SKM-1 (cell line): ENCODE results near the gene WDR18.
"Not testable (repeated sequence)": the region's sequence is repeated elsewhere in the genome, so short reads cannot be mapped to it uniquely, and the experiment has no call there.

Source experiments
- DNase-seq: peaks from one replicate; lab custom pipeline; 2025; ENCODE audit not compliant: unreplicated experiment; lab: John Stamatoyannopoulos, UW

The WDR18 gene

DNA sequence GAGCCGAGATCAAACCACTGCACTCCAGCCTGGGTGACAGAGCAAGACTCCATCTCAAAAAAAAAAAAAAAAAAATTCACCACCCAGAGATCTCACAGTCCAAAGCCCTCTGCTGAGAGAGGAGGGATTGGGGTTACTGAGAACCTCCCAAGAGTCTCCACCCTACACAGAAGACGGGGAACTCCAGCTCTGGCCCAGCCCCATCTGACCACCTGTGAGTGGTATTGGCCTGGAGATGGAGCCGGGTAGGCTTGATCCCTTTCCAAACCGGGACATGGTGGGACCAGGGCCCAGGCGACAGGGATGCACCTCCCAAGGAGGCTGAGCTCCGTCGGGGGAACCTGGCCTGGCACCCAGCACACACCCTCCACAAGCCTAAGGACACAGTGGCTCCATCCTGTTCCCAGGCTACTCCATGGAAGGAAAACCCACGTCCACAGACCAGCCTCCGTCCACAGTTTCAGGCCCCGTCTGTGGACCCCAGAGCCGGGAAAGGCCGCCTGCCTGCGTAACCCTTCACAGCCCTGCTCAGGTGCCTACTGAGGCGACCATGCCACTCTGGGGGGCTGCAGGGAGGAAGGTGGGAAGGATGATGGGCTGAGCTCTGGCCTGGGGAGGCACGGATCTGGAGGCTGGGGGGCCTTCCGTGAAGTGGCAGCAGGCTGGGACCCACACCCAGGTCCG lies 34.9 kb downstream of the WDR18 start:
- no peak for DNase-seq

DNA sequence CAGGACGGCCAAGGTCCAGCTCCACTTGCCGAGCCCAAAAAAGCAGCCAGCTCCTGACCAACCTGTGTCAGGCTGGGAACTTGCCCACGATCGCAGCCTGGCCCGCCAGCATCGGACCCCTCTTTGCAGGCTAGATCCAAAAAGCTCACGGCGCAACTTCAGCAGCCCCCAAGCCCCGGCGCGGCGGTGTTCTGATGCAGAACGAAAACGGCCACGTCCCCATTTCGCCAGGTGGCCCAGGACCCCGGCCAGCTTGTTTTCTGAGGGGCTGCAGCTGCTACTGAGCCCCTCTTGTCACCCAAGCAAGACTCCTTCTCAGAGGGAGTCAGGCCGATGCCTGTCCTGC lies 35.4 kb downstream of the WDR18 start:
- no peak for DNase-seq

DNA sequence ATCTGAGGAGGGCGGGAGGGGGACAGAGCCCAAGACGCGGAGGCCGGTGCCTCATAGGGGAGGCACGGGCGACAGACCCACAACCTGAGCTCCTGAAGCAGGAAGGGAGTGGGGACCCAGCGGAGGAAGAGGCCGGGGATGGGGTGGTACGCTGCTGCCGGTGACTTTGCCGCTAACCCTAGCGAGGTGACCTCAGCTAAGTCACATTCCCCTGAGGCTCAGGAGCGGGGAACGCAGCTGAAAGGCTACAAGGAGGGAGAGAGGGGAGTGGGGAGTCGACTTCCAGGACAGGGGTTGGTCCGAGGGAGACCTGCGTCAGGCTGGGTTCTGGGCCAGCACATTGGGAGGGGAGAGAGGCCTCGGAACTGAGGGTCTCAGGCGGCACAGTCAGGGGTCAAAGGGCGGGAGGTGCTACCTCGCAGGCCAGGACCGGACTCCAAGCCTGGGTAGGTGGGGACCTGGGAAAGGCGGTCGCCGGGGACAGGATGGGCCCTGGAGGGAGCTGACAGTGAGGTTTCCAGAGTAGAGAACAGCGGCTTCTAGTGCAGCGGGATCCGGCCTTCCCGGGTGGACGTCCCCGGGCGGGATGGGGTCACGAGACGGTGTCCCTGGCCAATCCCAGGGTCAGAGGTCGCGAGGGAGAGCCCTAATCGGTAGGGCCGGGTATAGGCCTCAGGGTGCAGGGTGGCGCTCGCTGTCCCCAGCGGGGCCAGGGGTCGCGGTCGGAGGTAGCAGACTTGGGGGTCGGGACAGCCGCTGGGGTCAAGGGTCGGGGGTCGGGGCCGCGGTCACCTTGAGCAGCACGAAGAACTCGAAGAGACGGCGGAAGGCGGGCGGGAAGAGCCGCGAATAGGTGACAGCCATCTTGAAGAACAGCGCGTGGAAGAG lies 36.1 kb downstream of the WDR18 start:
- DNase-seq = no peak

DNA sequence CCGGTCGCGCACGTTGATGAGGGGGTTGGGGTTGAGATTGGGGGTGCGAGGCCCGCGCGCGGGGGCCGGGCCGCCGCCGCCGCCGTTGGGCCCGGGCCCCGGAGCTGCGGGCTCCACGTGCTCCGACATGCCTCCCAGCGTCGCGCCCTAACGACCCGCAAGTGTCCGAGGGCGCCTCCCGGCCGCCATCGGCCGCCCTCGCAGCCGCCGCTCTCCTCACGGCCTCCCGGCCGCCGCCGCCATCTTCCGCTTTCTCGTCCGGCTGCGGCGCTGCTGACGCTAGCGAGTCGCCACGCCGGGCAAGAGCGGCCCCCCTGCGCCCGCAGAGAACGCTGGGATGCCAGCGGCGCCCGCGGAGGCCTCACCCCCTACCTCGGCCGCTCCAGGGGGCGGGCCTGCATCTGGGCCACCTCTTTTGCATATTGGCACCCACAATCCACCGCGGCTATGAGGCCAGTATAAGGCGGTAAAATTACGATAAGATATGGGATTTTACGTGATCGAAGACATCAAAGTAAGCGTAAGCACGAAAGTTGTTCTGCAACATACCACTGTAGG lies 36.8 kb downstream of the WDR18 start, which contains the start of gene TMEM259:
Gene TMEM259, minus strand, starts transcription at position 256 of the 558 bp plus-strand sequence. Its CDS starts 127 bp downstream, at position 129.
- peak; percentile 90 for DNase-seq

DNA sequence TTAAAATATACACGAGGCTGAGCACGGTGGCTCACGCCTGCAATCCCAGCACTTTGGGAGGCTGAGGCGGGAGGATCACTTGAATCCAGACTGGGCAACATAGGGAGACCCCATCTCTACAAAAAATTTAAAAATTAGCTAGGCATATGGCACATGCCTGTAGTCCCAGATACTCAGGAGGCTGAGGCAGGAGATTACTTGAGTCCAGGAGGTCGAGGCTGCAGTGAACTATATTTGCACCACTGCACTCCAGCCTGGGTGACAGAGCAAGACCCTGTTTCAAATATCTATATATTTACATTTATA lies 39.7 kb downstream of the WDR18 start:
- DNase-seq = not testable (repeated sequence)

DNA sequence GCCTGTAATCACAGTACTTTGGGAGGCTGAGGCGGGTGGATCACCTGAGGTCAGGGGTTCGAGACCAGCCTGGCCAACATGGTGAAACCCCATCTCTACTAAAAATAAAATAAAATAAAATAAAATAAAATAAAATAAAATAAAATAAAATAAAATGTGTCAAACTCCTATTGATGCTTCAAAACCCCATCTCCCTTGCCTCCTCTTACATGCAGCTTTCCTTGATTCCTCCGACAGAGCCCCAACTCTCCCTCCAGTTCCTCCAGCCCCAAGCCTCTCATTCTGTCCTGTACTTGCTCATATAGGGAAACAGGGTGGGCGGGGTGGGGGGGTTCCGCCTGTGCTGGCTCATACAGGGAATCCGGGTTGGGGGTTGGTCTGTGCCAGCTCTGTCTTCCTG lies 40.9 kb downstream of the WDR18 start:
- DNase-seq = not testable (repeated sequence)

DNA sequence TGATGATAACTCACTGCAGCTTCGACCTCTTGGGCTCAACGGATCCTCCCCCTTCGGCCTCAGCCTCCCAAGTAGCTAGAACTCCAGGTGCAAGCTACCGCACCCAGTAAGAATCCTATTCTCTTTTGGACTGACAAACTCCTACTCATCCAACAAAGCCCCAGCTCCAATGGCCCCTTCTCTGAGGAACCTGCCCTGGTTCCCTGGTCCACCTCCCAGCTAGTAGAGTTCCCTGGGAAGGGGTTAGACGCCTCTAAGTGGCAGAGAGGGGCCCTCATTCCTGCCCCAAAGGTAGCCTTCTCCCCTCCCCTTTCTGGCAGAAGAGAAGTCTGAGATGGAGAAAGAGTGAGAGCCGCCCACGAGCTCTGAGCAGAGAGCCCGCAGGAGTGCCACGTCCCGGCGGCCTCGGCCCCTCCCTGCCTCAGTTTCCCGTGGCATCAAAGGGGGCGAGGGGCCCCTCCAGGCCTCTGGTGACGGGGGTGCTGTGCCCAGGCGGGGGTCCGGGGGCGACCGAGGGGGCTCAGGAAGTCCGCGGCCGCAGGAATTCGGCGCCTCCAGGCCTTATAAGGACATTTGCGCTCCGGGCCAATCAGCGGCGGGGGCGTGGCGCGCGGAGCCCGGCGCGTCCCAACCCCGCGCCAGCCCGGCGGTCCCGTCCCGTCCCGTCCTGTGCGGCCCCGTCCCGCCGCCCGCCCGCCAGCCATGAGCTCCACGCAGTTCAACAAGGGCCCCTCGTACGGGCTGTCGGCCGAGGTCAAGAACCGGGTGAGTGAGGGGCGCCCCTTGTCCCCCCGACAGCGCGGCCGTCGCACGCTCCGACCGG lies 42.0 kb downstream of the WDR18 start, which contains the start of gene CNN2:
Gene CNN2, plus strand, starts transcription at position 649 of the 823 bp plus-strand sequence. Its CDS starts 54 bp downstream, at position 703.
- DNase-seq = peak; percentile 29

DNA sequence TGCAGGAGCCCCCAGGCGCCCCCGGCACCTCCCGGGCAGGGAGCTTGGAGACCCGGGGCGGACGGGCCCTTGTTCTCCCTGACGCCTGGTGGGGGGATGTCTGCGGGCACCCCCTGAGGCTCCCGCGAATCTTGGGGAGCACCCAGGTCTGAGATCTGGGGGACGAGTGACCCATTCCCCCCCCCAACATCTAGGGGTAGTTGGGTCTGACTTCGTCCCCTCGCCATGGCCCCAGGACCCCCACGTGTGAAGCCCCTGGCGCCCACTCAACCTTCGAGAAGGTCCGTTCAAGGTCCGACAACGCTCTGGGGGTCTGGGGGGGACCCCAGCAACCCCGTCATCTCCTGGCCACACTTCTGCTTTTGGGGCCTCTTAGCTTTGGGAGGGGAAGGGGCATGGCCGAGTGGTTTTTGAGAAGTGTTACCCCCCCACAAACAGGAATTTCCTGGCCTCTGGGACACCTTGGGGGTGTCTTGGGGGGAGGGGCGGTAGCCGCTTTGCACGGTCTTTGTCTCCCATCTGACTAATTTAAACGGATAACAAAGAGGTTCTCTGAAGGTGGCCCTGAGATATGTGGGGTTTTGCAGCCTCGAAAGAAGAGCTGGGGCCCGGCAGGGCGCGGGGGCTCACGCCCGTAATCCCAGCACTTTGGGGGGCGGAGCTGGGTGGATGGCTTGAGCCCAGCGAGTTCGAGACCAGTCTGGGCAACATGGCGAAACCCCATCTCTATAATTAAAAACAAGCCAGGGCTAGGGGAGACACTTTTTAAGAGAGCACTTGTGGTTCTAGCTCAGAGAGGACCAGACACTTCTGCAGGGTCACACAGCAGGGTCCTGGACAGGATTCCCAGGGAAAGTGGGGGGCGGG lies 42.9 kb downstream of the WDR18 start:
- DNase-seq = no peak

DNA sequence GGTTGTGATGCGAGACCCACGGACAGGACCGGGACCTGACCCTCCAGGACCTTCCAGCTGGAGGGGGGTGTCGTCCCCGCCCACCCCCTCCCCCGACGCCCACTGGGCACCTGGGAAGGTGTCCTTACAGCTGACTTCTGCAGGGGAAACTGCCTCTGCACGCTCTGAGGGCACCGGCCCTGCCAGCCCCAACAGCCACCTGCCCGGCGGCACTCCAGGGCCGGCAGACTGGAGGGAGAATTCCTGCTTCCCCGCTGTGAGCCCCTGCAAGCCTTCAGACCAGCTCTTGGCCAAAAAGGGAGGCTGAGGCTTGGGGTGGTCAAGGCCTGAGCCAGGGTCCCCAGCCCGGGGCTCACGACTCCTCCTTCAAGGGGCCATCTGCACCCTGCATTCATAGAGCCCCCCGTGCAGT lies 43.5 kb downstream of the WDR18 start:
- DNase-seq = no peak

DNA sequence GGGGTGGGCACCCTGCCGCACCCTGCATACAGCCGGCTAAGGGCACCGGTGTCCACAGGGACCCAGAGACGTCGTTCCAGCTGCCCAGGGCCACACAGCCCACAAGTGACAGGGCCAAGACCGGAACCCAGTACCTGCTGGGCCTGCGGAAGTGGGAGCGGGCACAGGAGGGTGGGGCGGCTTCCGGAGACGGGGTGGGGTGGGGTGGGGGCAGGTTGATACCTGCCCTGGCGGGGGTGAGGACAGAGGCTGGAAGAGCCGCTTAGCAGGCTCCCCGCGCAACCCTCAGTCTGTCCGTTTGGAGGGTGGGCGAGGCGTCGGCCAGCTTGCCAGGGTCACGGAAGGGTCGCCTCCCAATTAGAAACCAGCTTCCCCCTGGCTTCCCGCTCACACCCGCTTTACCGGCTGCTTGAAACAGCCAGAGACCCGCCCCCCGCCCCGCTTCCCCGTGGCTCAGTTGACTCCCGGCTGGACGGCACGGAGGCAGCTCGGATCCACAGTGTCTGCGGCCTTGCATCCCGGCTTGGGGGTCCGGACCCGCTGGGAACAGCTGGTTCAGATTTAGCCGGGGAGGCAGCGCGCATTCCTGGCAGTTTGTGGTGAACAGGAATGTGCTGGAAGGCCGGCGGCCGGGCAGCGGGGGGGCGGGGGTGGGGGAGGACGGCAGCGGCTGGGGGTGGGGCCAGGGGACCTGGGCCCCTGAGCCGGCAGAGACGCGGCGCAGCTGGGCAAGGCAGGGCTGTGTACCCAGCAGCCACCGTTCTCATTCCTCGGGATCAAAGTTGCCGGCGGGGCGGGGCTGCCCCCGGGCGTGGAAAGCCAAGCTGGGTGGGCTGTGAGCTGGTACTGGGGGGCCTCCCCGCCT lies 44.1 kb downstream of the WDR18 start:
- peak; percentile 53 for DNase-seq

DNA sequence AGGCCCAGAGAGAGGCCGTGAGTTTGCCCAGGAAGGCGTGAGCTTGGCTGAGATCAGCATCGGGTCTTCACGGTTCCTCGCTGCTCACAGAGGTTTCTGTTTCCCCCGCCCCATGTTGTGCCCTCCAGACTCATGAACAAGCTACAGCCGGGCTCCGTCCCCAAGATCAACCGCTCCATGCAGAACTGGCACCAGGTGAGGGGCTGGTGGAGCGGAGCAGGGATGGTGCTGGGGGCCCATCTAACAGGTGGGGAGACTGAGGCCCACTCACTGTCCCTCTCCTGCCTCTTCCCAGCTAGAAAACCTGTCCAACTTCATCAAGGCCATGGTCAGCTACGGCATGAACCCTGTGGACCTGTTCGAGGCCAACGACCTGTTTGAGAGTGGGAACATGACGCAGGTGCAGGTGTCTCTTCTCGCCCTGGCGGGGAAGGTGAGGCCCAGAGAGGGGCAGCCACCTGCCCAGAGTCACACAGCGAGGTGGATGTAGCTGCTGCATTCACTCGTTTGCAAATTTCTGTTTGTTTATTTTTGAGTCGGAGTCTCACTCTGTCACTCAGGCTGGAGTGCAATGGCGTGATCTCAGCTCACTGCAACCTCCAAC lies 48.2 kb downstream of the WDR18 start:
- DNase-seq = no peak

DNA sequence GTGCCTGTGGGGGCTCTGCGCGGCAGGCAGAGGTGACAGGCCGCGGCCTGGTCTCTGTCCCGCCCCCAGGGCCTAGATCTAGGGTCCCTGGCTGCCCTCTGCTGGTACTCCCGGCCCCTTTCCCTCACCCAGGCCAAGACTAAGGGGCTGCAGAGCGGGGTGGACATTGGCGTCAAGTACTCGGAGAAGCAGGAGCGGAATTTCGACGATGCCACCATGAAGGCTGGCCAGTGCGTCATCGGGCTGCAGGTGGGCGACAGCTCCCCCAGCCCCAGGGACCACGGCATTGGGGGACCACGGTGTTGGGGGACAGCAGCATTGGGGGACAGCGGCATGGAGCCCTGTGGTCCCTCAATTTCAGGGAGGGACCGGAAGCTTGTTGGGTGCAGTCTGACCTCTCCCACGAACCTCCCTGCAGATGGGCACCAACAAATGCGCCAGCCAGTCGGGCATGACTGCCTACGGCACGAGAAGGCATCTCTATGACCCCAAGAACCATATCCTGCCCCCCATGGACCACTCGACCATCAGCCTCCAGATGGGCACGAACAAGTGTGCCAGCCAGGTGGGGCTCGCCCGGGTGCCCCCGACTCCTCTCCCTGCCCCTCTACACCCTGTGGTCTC lies 52.0 kb downstream of the WDR18 start:
- DNase-seq = no peak

DNA sequence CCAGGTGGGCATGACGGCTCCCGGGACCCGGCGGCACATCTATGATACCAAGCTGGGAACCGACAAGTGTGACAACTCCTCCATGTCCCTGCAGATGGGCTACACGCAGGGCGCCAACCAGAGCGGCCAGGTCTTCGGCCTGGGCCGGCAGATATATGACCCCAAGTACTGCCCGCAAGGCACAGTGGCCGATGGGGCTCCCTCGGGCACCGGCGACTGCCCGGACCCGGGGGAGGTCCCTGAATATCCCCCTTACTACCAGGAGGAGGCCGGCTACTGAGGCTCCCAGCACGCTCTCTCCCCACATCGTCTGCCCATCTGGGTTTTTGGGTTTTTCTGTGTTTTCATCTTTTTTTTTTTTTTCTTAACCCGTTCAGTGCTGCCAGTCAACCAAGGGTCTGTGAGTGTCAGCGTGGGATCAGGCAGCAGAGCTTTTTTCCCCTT lies 53.5 kb downstream of the WDR18 start:
- DNase-seq = no peak

DNA sequence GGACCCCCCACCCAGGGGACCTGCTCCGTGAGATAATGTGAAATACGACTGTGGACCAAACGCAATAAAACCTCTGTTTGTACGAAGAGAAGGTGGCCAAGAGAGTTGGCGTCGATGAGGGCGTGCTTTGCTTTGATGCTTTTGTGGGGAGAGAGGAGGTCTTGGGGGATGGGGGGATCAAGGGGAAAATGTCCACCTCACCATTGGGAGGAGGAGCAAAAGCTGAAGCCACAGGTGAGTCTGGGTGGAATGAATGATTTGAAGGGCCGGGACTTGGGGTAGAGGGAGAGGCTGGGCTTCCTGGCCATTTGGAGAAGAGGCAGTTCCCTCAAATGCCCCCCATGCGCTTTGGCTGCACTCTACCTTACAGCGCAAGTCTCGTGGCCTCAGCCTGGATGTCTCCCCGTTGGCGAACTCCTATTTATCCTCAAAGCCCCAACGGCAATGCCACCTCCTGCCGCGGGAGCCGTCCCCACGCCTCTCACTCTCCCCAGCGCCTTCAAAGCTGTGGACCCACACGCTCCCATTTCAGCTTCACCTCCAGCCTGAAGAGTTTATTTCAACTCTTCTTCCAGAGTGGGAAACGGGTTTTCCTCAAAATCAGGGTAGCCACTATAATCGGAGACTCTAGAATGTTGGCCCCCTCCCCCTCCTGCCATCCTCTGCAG lies 55.0 kb downstream of the WDR18 start:
- DNase-seq = no peak

DNA sequence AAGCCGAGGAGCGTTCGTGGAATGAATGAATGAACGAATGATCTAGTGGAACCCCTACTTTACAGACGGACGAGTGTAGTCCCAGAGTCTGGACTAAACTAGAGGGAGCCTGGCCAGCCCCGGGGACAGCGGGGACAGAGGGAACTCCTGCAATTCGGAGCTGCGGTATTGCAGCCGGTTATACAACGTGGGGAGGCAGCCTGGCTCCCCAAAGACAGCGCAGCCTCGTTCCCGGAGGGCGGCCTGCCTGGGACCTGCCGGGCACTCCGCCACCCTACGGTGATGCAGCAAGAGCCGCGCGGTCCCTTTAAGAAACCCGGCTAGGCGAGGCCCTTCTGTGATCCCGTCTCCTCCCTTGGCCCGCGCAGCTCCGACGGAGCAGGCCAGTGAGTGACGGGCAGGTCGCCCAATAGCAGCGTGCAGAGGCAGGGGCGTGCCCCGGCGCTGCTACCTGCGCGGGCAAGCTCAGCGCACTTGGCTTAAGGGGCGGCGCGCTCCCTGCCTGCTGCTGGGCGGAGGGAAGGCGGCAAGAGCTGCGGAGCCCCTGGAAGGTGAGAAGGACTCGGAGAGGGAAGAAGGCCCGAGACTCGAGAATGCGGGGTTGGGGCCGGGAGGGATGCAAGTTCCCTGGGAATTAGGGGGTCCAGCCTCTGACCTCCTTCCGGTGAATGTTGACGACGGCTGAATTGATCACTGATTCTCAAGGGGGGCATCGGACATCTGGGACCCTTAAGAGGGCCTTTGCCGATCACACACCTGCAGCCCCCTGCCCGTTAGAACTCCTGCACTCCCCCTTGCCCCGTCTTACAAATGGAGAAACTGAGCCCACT lies 55.7 kb downstream of the WDR18 start, which contains the start of gene ABCA7:
Gene ABCA7, plus strand, starts transcription at position 462 of the 830 bp plus-strand sequence. CDS start 1,255 bp downstream, outside the sequence.
- peak; percentile 89 for DNase-seq

DNA sequence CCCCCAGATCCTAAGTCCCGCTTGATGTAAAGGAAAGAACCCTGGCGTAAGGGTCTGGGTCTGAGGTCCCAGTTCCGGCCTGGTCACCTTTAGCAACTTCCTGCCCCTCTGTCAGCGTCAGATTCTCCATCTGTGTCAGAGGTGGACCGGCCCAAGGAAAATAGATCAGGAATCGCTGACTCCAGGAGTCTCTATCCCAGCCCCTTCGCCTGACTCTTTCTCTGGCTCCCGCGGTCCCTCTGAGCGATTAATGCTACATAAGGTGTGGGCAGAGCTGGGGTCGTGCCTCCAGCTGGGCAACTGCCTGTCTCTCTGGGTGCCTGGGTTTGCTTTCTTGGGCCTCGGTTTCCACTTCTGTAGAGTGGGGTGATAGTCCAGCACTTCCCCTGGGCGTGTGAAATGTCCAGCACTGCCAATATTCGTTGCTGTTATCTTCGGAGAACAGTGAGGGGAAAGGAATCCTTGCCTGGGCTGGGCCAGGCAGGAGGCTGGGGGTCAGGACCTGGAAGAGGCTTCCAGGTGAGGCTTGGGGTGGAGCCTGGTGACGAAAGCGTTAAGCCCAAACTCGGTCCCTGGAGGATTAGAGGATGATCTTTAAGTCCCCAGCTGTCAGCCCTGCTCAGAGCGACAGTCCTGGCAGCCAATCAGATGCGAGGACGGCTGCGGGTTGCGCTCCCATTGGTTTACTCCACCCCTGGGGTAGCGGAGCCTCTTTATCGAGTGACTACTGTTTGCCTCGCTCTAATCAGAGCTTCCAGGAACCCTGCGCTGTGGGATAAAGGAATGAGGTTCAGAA lies 56.5 kb downstream of the WDR18 start:
- peak; percentile 42 for DNase-seq
